ENCODE measurements around the gene ENPP1. TPM values are rescaled to one million over a fixed set of nuclear protein-coding genes. Genes with fewer than 3 reads are reported as not detected.
"Not testable (repeated sequence)": the region's sequence is repeated elsewhere in the genome, so short reads cannot be mapped to it uniquely, and the experiment has no call there.

ENPP1 gene
- total RNA-seq, 3 donors from 2014 or later = 12.7 to 23.4 (median 21.2) TPM

DNA sequence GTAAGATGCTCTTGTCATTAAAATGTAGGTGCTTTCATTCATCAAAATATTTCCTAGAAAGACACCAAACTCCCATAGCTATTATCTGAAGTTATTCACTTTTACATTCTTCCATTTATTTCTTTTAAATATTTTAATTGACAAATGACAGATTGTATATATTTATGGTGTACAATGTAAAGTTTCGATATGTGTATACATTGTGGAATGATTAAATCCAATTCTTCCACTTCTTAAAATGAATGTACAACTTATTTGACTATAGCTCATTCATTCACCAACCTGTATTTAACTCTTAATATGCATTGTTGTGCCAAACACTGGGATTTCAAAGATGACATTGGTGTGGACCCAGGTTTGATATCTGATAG lies 102.4 kb downstream of the ENPP1 start:
- TF ChIP-seq, protein P1, sequence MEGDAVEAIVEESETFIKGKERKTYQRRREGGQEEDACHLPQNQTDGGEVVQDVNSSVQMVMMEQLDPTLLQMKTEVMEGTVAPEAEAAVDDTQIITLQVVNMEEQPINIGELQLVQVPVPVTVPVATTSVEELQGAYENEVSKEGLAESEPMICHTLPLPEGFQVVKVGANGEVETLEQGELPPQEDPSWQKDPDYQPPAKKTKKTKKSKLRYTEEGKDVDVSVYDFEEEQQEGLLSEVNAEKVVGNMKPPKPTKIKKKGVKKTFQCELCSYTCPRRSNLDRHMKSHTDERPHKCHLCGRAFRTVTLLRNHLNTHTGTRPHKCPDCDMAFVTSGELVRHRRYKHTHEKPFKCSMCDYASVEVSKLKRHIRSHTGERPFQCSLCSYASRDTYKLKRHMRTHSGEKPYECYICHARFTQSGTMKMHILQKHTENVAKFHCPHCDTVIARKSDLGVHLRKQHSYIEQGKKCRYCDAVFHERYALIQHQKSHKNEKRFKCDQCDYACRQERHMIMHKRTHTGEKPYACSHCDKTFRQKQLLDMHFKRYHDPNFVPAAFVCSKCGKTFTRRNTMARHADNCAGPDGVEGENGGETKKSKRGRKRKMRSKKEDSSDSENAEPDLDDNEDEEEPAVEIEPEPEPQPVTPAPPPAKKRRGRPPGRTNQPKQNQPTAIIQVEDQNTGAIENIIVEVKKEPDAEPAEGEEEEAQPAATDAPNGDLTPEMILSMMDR (IDR thresholded peaks at IDR 0.05) = no peak
- H3K36me3 ChIP-seq (ENCODE audit: low read depth) = no peaks in the 10 kb centered on the region
- H3K4me3 ChIP-seq = no peak overlapping the region
- ATAC-seq (no peak), DNase-seq (no peak)
- intact Hi-C loops (cut with DNase I, micrococcal nuclease) = loop anchor here (1.0 to 10.0 kb wide), 3 partner anchors 128 to 215 kb away; no protein-coding TSS in a partner anchor
- H3K4me1 ChIP-seq (ENCODE audit: low read depth) = peaks cover 24% of the 10 kb centered on the region
- H3K9me3 ChIP-seq = no peaks in the 10 kb centered on the region

DNA sequence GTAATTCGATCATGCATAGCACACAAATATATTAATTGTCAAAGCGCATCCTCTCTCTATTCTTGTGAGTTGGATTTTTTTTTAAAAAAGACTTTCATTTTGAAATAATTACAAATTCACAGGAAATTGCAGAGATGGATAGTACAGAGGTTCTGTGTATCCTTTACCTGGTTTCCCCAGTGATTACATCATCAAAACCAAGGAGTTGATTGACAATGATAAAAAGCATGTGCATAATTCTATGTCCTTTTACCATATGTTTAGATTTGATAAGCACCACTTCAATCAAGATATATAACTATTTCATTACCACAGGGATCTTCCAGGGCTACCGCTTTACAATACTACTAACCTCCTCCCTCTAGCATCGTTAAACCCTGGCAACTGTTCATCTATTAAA lies 103.1 kb downstream of the ENPP1 start:
- H3K36me3 ChIP-seq (ENCODE audit: low read depth) = no peaks in the 10 kb centered on the region
- no peaks in the 10 kb centered on the region for H3K9me3 ChIP-seq
- H3K4me3 ChIP-seq = no peak overlapping the region
- peak; percentile 46 for ATAC-seq
- intact Hi-C loops (cut with DNase I, micrococcal nuclease) = loop anchor here (1.0 to 10.0 kb wide), 3 partner anchors 129 to 216 kb away; no protein-coding TSS in a partner anchor
- no peak for DNase-seq
- TF ChIP-seq, protein P1 (IDR thresholded peaks at IDR 0.05) = no peak
- peaks cover 24% of the 10 kb centered on the region for H3K4me1 ChIP-seq (ENCODE audit: low read depth)

DNA sequence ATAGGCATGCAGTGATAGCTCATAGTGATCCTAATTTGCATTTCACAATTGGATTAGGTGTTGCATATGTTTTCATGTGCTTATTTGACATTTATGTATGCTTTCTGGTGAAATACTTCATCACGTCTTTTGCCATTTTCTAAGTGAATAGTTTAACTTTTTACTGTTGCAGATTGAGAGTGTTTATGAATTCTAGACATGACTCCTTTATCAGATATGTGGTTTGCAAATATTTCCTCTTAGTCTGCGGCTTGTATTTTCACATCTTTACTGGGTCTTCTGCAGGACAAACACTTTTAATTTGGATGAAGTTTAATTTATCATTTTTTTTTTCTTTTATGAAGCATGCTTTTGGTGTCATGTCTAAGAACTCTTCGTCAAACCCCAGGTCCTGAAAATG lies 104.1 kb downstream of the ENPP1 start:
- no peak for DNase-seq
- Histone ChIP-seq H3K36me3 (ENCODE audit: low read depth) (no peaks in the 10 kb centered on the region), H3K4me3 (no peak overlapping the region), H3K4me1 (ENCODE audit: low read depth) (peaks cover 24% of the 10 kb centered on the region), H3K9me3 (no peaks in the 10 kb centered on the region)
- TF ChIP-seq, protein P1 (IDR thresholded peaks at IDR 0.05) = no peak
- ATAC-seq = no peak
- intact Hi-C loops (cut with DNase I, micrococcal nuclease) = loop anchor here (5.0 to 10.0 kb wide), 2 partner anchors 215 to 217 kb away; no protein-coding TSS in a partner anchor

DNA sequence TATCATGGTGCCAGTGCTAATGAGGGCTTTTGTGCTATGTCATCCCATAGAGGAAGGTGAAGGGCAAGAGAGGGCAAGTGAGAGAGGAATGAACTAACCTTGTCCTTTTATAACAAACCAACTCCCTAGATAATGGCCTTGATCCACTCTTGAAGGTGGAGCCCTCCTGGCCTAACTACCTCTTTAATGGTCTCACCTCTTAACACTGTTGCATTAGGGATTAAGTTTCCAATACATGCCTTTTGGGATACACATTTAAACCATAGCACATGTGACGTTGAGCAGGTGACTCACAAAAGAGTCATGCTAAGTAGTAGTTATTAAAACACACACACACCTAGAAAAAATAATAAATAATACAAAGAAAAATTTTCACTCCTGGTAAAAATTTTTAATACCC lies 106.4 kb downstream of the ENPP1 start:
- DNase-seq (no peak), ATAC-seq (no peak)
- Histone ChIP-seq H3K4me3 (no peak overlapping the region), H3K36me3 (ENCODE audit: low read depth) (no peaks in the 10 kb centered on the region), H3K9me3 (no peaks in the 10 kb centered on the region), H3K4me1 (ENCODE audit: low read depth) (peaks cover 24% of the 10 kb centered on the region)
- TF ChIP-seq, protein P1 (IDR thresholded peaks at IDR 0.05) = no peak
- intact Hi-C loops (cut with DNase I, micrococcal nuclease) = loop anchor here (5.0 to 10.0 kb wide), 2 partner anchors 217 to 219 kb away; no protein-coding TSS in a partner anchor

DNA sequence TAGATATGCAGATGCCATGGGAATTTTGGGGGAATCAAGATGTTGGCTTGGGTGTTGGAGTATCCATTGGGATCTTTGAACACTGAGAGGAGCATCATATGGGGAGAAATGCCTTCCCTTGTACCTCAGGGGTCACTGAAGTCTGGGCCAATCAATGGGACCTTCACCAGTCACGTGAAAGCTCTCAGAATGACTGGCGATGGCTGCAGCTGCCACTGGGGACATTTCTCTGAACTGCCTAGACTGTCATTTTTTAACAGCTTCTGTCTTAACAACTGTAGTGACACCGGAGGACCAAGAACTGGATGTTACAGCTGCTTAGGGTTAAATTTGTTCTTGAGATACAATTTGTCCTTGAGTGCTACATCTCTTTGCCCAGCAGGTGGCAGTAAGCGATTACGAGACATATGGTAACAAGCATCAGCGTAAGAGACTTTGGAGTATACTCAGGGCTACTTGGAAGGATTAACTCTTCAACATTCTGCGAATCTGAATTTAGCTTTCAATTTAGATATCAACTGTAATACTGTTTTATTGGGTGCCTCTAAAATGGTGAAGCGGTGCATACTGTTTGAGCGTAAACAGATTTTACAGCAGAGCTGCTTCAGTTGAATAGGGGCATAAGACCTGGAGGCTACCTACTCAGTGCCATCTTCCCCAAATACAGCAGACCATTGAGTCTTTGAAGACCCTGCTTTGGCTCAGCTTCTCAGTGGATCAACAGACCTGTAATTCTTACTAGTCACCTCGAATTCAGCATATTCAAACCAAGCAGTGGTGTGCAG lies 107.3 kb downstream of the ENPP1 start:
- peak; percentile 86 for ATAC-seq
- peaks cover 22% of the 10 kb centered on the region for H3K4me1 ChIP-seq (ENCODE audit: low read depth)
- H3K36me3 ChIP-seq (ENCODE audit: low read depth) = no peaks in the 10 kb centered on the region
- H3K9me3 ChIP-seq = no peaks in the 10 kb centered on the region
- H3K4me3 ChIP-seq = no peak overlapping the region
- intact Hi-C loops (cut with DNase I, micrococcal nuclease) = loop anchor here (5.0 to 10.0 kb wide), 2 partner anchors 218 to 220 kb away; no protein-coding TSS in a partner anchor
- peak in 1 of 3 donors; percentile 89 for DNase-seq
- TF ChIP-seq, protein P1 (IDR thresholded peaks at IDR 0.05) = peak; percentile 61

- not testable (repeated sequence) for H3K36me3 ChIP-seq (ENCODE audit: low read depth); H3K4me3 ChIP-seq; DNase-seq; ATAC-seq; H3K9me3 ChIP-seq
- H3K4me1 ChIP-seq (ENCODE audit: low read depth) = peaks cover 13% of the 10 kb centered on the region
- intact Hi-C loops (cut with DNase I, micrococcal nuclease) = loop anchor here in 1 of 2 donors (10.0 kb wide), 1 partner anchor 221 kb away; no protein-coding TSS in a partner anchor
Observed at GRCh38 chr6:131916091-131916796, 108.4 kb downstream of the ENPP1 start.
